GM19043 (cell line): ENCODE data around the gene PAK6.
A peak's percentile ranks its signal among the peaks of the same experiment; 100 is the strongest.

Experiments used
- ATAC-seq: cut with Tn5 transposase; IDR thresholded peaks from one replicate; pipeline ENCODE4 v1.9.1; 2021; ENCODE audit warnings: low read depth; ENCODE audit not compliant: unreplicated experiment

Gene PAK6

GRCh38 chr15:40307421-40308211, 68.8 kb downstream of the PAK6 start, which contains the start of gene PLCB2:
PLCB2 (minus strand) TSS chr15:40307935; CDS start chr15:40307672, 263 bp downstream.
- ATAC-seq: peak; percentile 48

GRCh38 chr15:40309344-40309862, 70.5 kb downstream of the PAK6 start:
- no peak for ATAC-seq

GRCh38 chr15:40310001-40310959, 71.4 kb downstream of the PAK6 start:
- ATAC-seq: no peak

GRCh38 chr15:40310993-40311392, 72.1 kb downstream of the PAK6 start:
- no peak for ATAC-seq

- no peak for ATAC-seq
Measured at GRCh38 chr15:40312370-40313158, 73.7 kb downstream of the PAK6 start.

- ATAC-seq: no peak
Measured at GRCh38 chr15:40313531-40314398, 74.9 kb downstream of the PAK6 start.

GRCh38 chr15:40314723-40315276, 75.9 kb downstream of the PAK6 start:
- ATAC-seq: no peak

GRCh38 chr15:40316931-40317330, 78.1 kb downstream of the PAK6 start:
- no peak for ATAC-seq

GRCh38 chr15:40317580-40317979, 78.7 kb downstream of the PAK6 start:
- no peak for ATAC-seq

GRCh38 chr15:40320409-40320808, 81.5 kb downstream of the PAK6 start:
- ATAC-seq: no peak

GRCh38 chr15:40320931-40321371, 82.1 kb downstream of the PAK6 start:
- no peak for ATAC-seq

- no peak for ATAC-seq
Measured at GRCh38 chr15:40322531-40323238, 83.8 kb downstream of the PAK6 start.

GRCh38 chr15:40323239-40323952, 84.5 kb downstream of the PAK6 start, which contains the start of gene INAFM2:
INAFM2 (plus strand) TSS chr15:40323692; CDS start chr15:40324056, 364 bp downstream.
- peak; percentile 86 for ATAC-seq

GRCh38 chr15:40323953-40324937, 85.4 kb downstream of the PAK6 start:
- ATAC-seq: no peak

GRCh38 chr15:40325188-40325587, 86.3 kb downstream of the PAK6 start:
- no peak for ATAC-seq

GRCh38 chr15:40325700-40326099, 86.8 kb downstream of the PAK6 start:
- no peak for ATAC-seq
